HPDE6-E6E7 (cell line): Measurements from ENCODE around the gene ANKZF1.
A peak's percentile ranks its signal among the peaks of the same experiment; 100 is the strongest.

Experiments
- DNase-seq: peaks from one replicate; pipeline ENCODE4 v3.0.0; 2011; ENCODE audit warnings: missing footprints; ENCODE audit errors: extremely low spot score

The ANKZF1 gene

DNA sequence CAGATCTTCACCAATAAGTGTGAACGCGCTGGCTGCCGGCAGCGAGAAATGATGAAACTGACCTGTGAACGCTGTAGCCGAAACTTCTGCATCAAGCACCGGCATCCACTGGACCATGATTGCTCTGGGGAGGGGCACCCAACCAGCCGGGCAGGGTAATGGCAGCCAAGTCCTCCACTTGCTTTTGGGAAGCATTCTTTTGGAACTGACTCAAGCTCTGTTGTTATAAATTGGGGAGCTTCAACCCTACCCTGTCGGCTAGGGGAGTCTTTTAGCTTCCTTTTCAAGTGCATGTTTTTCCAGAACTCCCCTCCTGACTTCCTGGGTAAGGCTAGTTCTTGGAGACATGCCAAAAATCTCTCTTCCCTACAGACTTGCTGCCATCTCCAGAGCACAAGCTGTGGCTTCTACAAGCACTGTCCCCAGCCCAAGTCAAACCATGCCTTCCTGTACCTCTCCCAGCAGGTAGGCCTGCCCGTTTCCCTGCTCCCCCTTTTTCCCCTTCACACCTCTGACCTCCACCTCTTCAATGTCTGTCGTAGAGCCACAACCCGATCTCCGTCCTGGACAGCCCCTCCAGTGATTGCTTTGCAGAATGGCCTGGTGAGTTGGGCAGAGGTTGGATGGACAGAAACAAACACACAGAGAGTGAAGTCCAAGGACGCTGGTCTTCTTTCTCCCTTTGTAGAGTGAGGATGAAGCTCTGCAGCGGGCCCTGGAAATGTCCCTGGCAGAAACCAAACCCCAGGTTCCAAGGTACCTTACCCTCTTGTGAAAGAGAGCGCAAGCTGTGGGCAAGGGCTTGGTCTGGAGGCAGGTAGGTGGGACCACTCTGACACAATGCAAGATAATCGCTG is 21.5 kb upstream of the ANKZF1 start:
- no peak for DNase-seq

DNA sequence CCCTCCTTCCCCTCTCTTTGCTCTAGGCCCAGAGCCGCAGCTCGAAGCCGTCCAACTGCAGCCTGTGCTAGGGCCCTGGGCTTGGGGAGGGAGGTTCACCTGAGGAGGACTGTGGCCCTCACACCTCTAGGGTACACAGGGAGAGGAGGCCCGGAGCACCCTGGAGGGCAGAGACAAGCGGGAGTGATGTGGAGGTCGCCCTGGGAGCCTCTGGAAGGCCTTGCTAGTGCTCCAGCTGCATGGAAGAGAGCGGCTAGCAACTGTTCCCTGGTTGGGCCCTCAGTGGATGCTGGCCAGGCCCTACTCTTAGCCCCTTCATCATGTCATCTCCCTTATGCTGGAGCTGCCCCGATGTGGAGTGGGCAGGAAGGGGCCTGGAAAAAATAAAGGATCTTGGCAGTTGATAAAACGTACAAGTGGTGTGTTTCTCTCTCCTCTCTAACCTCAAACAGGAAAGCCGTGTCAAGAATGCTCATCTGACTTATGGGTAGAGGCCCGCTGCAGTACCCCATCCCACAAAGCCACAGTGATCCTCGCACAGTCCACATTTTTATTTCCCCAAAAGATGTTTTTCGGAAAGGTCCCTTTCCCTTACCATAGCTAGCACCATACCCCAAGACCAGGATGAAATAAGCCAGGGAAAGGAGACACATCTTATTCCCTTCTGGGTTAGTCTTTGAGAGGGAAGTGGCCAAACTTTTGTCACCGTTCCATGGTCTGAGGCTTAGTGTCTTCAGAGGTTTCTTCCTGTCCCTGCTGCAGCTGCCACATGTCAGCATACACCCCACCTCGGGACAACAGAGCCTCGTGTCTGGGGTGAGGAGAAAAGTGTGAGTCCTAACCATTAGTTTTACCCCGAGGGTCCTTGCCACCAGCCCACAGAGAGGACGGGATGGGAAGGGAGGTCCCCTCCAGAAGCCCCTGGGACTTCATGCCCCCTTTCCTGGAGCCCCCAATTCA is 20.1 kb upstream of the ANKZF1 start:
- no peak for DNase-seq

DNA sequence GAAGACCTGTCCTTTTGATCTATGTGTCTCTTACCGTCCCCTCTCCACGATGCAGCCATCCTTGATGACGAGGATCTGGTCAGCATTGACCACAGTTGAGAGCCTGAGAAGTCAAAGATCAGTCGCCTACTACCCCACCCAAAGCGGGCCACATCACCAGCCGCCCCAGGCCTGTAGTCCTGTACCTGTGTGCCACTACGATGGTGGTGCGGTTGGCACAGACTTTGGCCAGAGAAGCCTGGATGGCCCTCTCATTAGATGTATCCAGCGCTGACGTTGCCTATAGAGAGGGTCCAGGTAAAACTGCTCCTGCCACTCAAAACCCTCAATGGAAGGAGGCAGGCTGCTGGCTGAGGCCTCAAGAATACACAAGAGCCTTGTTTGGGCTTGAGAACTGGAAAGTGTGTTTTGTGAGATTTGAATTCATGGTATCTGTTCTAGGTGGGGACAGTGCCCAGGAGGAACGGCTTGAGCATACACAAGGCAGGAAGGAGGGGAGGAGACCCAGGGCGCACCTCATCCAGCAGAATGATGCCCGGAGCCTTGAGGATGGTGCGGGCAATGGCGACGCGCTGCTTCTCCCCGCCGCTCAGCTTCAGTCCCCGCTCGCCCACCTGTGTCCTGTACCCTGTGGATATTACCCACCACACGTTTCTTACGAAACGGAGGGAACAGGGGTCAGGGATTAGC is 19.3 kb upstream of the ANKZF1 start:
- DNase-seq, result no peak

DNA sequence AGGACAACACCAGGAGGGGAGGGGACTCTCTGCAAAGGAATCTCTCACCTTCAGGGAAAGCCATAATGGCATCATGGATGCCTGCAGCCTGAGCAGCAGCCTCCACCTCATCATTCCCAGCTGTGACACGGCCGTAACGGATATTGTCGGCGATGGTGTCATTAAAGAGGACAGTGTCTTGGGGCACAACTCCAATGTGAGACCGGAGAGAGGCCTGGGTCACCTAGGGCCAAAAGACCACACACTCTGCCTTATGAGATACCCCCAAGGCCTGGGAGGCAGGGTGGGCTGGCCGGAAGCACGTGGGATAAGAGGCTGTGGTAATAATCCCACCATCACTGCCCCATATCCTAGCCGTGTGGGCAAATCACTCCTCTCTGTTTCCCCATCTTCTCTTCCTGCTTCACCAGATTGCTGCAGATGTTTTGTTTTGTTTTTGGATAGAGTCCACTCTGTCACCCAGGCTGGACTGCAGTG is 18.7 kb upstream of the ANKZF1 start:
- DNase-seq, result no peak

DNA sequence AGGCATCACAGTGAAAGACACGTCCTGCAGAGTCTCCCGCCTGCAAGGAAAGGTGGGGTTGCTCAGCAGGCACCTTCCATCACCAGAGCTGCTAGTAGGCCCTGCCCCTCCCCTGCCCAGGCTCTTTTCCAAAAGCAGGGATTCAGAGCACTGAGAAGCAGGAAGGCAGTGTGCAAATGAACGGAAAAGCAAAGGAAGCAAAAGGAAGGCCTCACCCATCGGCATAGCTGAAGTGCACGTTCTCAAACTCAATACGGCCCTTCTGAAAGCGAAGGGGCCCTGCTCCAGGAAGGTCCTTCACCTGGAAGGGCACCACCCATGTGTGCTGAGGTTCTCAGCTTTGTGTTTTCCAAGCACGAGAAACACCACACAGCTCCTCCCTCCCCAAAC is 16.6 kb upstream of the ANKZF1 start:
- no peak for DNase-seq

DNA sequence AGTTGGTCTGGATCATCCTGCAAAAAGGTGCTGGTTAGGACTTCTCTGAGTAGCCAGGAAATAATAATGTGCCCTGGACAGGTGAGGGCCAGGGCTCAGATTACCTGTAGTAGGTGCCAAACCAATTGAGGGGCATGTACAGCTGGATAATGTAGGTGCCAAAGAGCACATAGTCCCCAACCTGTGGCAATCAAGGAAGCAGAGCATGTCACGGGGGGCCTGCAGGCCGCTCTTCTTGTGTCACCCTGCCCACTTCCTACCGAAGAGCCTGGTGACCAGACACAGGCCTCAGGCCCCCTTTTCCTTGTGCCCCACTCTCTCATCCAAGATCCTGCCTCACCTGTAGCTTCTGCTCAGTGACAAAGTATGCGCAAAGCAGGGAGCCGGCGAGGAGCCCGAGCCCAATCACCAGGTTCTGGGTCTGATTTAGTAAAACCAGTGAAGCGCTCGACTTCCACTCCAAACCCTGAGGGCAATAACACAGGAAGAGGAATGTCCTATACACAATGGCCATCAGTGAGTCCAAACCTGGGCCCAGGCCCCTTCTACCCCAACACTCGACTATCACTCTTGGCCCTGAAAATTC is 16.0 kb upstream of the ANKZF1 start:
- no peak for DNase-seq

DNA sequence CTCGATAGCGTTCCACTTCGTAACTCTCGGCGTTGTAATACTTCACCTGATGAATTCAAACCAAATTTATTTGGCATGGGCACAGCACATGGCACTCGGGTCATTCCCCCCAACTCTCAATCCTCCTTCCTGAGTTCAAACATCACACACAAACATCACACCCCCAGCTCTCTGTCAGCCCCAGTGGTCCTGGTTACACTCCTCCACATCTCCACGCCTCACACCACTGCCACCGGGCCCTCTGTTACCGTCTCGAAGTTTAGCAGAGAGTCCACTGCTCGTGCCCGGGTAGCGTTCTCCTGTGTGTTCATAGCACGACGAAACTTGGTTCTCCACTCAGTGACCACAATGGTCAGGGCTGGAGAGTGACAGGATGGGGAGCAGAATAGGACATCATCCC is 15.5 kb upstream of the ANKZF1 start:
- DNase-seq, result no peak

DNA sequence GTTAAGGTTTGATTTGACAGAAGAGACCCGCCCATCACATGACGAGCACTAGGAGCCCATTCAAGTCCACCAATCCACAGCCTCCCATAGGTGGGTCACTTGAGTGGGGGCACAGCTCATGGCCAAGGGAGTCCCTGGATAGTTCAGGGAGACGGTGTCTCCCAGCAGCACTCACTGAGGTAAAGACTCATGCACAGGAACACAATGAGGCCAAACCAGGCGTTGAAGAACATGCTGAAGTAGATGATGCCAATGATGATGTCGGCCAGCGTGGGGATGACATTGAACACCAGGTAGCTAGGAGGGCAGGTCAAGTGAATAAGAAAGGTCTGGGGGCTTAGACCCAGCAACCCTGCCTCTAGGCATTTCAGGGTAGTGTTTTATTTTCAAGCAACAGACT is 14.8 kb upstream of the ANKZF1 start:
- no peak for DNase-seq

DNA sequence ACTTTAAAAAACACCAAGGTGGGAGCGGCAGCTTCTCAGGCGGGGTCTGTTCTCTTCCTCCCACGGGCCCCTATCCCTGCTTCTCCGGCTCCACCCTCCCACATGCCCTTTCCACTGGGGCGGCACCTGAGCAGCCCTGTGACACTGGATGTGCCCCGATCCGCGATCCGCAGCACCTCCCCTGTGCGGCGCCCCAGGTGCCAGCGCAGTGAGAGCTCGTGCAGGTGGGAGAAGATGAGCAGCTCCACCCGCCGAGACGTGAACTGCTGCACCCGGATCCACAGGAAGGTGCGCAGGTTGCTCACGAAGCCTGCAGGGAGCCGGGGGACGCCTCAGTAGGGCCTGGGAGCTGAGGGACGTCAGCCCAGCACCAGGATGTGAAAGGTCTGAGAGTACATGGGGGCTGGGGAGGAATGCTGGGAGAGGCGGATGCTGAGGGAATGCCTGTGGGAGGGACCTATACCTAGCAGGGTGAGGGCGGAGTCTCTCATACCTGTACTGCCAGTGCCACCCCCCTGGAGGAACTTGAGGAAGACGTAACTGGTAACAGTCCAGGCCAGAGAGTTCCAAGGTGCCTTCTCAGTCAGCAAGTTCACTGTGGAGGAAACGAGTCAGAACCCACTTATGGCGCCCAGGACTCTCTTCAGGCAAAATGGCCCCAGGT is 13.6 kb upstream of the ANKZF1 start:
- DNase-seq, result no peak

DNA sequence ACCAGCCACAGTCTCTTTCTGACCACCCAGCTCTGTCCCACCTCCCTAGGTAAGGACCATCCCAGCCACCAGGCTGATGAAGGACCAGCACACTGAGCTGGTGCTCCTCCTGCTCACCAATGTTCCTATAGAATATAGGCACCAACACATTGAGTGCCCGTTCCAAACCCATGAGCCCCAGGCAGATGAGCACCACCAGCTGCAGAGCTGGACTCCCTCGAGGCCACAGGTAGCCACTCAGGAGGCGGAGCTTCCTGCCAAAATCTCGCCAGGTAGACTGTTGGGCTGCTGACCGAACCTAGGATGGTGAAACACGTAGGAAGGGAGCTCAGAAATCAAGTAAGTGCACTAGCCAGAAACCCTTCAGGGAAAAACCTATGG is 13.1 kb upstream of the ANKZF1 start:
- no peak for DNase-seq

DNA sequence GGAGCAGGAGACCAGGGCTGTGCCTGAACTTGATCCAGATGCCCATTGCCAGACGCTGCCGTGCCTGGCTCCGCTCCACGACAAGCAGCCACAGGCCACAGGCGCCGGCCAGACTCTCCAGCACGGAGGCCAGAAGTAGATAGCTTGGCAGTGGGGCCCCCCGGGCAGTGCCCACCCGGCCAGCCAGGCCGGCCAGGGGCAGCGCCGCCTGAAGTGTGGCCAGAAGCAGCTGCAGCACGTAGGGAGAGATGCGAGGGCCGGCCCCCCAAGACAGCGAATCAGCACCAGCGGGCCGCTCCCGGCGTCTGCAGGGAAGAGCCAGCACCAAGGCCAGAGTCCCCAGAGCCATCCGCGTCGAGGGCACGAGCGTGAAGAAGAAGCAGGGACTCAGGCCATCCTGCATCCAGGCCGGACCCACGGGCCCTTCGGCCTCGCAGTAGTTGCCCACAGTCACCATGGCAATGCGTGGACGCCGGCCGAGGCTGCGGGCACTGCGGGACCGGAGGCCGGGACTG is 11.3 kb upstream of the ANKZF1 start:
- DNase-seq, result peak; percentile 58

DNA sequence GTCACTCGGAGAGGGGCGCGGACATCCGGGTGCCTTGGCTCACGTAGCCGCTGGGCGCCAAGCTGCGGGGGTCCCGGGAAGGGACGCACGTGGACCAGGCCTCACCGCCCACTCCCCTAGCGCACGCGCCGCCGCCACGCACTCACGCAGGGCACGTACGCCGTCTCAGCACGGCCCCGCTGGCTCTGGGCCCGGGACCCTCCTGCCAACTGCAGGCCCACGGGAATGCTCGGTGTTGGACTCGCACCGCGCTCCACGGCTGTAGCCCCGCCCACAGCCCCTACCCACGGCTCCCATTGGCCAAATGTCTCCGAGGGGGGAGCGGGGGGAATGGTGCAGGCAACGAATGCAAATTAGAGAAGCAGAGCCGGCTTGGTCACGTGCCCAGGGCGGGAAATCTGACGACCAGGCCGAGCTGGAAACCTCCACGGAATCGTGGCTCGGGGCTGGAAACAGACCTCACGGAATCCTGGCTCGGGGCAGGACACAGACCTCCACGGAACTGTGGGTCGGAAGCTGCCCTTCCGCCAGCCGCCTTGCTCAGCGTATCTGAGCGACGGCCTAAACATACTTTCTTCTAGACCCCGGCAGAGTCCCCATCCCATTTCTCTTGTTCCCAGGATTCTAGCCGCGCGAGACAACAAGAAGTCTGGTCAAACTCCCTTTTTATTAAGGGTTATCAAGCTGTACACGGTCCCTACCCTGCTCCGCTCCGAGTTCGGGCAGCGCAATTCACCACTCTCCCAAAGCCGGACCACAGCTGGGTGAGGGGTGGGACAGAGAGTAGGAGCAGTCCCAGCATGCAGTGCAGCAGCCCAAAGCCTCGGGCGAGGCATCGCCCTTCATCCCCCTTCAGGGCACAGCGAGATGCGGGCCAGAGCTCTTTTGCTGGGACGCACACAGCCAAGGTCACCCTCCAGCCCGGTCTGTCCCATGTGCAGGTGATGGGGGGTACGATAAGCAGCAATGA is 10.6 kb upstream of the ANKZF1 start, which contains the start of gene ABCB6:
Gene ABCB6 (minus strand): TSS at position 227 of the 970 bp plus-strand sequence. CDS start 285 bp downstream, outside the sequence.
- DNase-seq, result peak; percentile 91

DNA sequence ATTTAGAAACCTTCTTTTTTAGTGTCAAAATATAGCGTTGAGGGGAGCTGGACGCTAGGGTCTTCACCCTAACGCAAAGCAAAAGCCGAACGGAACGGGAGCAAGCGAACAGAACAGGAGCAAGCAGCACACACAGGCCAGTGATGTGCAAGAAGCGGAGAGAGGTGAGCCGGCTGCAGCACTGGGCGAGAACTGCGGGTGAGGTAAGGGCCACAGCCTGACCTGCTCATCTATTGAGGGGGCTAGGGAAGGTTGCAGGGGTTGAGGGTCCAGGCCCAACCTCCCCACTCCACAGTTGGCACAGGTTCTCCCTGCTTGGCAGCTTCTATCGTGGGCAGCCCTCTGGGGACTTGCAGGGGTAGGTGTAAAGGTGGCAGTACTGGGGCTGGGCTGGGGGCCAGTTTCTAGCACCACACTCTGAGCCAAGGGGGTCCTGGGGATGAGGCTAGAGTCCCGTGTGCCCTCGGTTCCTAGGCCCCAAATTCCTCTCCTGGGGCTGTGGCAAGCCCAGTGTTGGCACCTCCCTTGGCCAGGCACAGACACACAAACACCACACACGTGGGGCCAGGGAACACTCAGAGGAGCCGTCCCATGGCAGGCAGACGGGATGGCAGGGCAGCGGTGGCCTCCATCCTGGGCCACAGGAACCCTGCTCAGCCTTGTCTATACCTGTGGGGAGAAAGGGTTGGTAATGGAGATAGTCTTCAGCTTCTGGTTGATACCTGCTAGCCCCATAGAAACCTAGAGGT is 9.6 kb upstream of the ANKZF1 start:
- no peak for DNase-seq

DNA sequence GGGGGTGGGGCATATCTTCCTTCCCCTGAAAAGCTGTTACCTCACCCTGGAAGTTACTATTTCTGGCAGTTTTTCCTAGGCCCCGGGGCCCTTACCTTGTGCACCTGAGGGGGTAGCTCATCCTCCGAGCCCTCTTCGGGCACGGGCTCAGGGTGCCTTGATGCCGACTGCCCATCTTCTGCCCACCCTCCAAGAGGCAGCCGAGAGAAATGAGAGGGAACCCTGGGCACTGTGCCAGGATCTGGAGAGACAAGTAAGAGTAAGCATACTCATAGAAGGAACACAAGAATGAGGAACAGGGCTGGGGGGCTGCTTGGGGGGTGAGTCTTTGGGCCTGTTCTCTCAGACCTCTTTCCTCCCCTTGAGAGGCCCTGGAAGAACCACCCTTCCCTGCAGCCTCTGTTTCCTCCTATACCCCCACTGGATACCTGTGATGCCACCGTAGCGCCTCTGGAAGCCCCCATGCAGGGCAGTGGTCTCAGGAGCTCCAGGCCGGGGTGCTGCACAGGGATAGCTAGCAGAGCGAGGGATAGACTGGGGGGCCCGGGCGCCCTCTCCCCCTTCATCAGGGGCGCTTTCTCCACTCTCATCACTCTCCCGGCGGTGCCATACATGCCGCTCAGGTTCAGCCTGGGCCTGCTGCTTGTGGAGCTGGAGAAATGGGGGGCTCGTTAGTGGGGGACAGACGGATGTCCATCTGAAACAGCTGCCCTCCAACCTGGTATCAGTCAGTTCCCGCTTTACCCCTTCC is 8.8 kb upstream of the ANKZF1 start:
- DNase-seq, result no peak

DNA sequence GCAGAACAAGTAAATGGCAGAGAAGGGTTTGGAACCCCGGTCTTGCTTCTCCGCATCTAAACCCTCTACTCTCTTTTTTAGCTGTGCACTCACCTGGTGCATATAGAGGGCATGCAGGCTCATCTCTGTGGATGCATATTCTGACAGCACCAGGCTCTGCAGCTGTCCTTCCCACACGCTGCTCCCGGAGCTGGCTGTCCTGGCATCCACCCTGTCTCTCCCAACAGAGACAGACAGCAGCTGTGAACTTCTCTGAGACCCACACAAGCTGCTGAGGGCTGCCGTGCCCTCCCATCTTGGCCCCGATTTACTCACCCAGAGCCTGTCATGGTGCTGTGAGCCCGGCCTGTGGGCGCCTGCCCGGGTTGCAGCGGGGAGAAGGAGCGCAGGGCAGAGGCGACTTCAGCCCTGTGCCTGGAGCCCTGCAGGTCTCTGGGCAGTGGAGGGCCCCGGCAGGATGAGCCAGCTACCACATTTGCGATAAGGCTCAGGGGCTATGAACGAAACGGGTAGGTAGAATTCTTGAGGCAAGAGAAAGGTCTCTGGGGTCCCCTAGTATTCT is 7.6 kb upstream of the ANKZF1 start:
- no peak for DNase-seq

DNA sequence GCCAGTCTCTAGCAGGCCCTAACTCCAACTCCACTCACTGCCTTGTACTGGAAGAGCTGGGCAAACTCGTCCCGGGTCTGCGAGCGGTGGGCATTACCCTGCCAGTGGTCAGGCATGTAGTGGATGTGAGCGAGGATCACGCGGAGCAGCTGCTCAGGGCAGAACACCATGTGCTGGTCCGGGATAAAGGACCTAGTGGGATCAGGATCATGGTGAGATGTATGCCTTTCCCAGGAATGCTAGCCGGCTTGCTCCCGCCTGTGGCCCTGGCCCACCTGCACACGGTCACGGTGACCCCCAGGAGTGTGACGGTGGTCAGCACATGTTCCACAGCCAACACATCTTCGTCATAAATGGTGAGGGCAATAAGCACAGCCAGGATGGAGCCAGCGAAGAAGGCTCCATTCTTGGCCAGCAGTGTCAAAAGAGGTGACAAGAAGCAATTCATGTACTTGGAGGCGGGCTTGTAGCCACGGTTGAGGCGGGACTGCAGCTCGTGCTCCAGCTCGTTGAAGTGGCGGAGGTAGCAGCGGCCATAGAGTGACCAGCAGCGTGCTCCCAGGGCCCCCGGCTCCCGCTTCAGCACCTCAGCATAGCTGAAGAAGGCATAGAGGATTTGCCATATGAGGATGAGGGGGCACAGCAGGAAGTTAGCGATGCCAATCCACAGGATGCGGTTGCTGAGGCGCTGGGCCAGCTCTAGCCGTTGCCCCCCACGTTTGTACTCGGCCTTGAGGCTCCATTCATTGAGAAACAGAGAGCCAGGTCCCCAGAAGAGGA is 5.6 kb upstream of the ANKZF1 start:
- no peak for DNase-seq

DNA sequence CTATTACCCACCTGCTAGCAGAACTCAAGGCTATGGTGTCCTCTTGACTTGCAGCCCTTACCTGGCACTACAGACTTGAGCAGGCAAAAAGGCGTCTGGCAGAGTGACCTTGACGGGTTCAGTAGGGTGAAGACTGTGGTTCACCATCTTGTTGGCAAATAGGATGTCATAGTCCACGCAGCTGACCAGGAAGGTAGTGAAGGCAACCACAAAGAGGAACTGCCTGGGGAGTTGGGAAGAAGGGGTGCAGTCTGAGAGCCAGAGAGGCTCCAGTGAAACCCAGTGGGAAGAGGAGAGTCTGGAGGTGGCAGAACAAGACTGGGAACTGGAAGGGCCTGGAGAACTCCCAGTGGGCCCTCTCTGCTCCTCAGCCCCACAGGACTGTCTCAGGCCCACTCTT is 4.3 kb upstream of the ANKZF1 start:
- no peak for DNase-seq
